ENCODE measurements around the gene CDKN2C. TPM values are rescaled to one million over a fixed set of nuclear protein-coding genes. Genes with fewer than 3 reads are reported as not detected.

The CDKN2C gene
- total RNA-seq, 1 experiment from 2014 or later = 49.2 TPM

DNA sequence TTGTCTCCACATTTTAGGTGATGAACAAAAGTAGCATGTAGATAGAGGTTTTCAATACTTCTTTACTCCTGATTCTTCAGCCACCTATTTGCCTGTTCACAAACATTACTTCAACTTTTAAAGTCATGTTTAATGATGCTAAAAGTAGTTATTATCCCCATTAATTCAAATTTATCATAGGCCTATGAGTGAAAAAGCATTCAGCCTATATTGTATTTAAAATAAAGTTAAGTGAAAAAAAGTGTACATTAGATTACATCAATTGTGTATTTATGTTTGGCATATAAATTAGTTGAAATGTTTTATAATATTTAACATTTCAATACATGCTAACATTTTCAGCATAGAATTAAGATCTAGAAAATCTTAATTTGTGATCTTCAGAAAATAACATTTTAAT lies 10.5 kb downstream of the CDKN2C start:
- Histone ChIP-seq H3K4me2 (ENCODE audit: low read length) (peak overlapping the region; percentile 84), H3K9me2 (replicated peaks; ENCODE audit: low read length) (no peaks in the 10 kb centered on the region), H3K4me3 (ENCODE audit: low read length) (peak overlapping the region; percentile 85; the same call in 1 of the 2 replicates), H3K27me3 (ENCODE audit: low read length) (no peaks in the 10 kb centered on the region), H3F3A (ENCODE audit: low read length, unreplicated experiment) (no peaks in the 10 kb centered on the region), H3K79me2 (ENCODE audit: low read length) (peaks cover 65% of the 10 kb centered on the region), H2AFZ (ENCODE audit: low read length) (peak overlapping the region; percentile 26; the same call in 1 of the 2 replicates), H3K27ac (ENCODE audit: low read length) (no peak overlapping the region), H3K4me1 (ENCODE audit: insufficient read depth, low read length) (peaks cover 25% of the 10 kb centered on the region), H3K36me3 (ENCODE audit: low read depth, low read length) (no peaks in the 10 kb centered on the region), H3K9me3 (ENCODE audit: low read length) (no peaks in the 10 kb centered on the region), H4K20me1 (ENCODE audit: low read length) (no peaks in the 10 kb centered on the region), H3K9ac (ENCODE audit: low read length) (peak overlapping the region; percentile 87; the same call in 1 of the 2 replicates)
- intact Hi-C loops (cut with micrococcal nuclease) = no loop called here
- ATAC-seq (no peak), DNase-seq (no peak)
- no peak for TF ChIP-seq EZH2 (IDR thresholded peaks at IDR 0.05; ENCODE audit: low read length, unreplicated experiment)
- no peak for TF ChIP-seq CTCF (conservative IDR thresholded peaks at IDR 0.05; ENCODE audit: low read depth, low read length)
- TF ChIP-seq EZH2phosphoT487 (IDR thresholded peaks at IDR 0.05; ENCODE audit: borderline replicate concordance, low read length) = no peak
- CTCF ChIA-PET = no interaction called here
- POLR2A ChIA-PET (ENCODE audit: unreplicated experiment) = no interaction called here
- BruUV-seq (replicated peaks) = no TSS peak

DNA sequence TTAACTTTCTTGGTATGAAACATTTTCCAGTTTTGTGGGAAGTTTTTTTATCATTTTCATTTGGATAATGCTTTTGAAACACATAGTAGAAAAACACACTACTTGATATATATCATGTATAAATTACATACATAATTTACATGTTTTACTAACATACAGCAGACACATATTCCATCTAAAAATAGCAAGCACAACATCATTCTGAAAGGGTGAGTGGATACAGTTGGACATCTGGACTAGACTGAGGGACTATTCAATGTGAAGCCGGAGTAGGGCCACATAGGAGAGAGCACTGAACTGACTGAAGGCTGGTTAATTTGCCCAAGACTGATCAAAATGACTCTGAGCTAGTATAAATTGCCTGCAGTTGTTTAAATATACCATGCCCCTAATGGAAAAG lies 11.7 kb downstream of the CDKN2C start:
- Histone ChIP-seq H3K27me3 (ENCODE audit: low read length) (no peaks in the 10 kb centered on the region), H3K9me3 (ENCODE audit: low read length) (no peaks in the 10 kb centered on the region), H2AFZ (ENCODE audit: low read length) (0 out of 2 replicates have a peak overlapping the region, but pooled peaks have one; percentile 25), H3K4me3 (ENCODE audit: low read length) (peak overlapping the region; percentile 13; the same call in 1 of the 2 replicates), H3K27ac (ENCODE audit: low read length) (no peak overlapping the region), H3K36me3 (ENCODE audit: low read depth, low read length) (no peaks in the 10 kb centered on the region), H3K9ac (ENCODE audit: low read length) (peak overlapping the region; percentile 87; the same call in 1 of the 2 replicates), H3K79me2 (ENCODE audit: low read length) (peaks cover 56% of the 10 kb centered on the region), H4K20me1 (ENCODE audit: low read length) (no peaks in the 10 kb centered on the region), H3K9me2 (replicated peaks; ENCODE audit: low read length) (no peaks in the 10 kb centered on the region), H3K4me2 (ENCODE audit: low read length) (peak overlapping the region; percentile 84), H3K4me1 (ENCODE audit: insufficient read depth, low read length) (peaks cover 21% of the 10 kb centered on the region), H3F3A (ENCODE audit: low read length, unreplicated experiment) (no peaks in the 10 kb centered on the region)
- ATAC-seq (no peak), DNase-seq (no peak)
- intact Hi-C loops (cut with micrococcal nuclease) = no loop called here
- POLR2A ChIA-PET (ENCODE audit: unreplicated experiment) = interaction anchor here (0.6 kb wide), 1 partner anchor 12 kb away, joined by 3 read pairs; no protein-coding TSS in a partner anchor
- CTCF ChIA-PET = no interaction called here
- BruUV-seq (replicated peaks) = no TSS peak
- TF ChIP-seq CTCF (conservative IDR thresholded peaks at IDR 0.05; ENCODE audit: low read depth, low read length) (no peak), EZH2phosphoT487 (IDR thresholded peaks at IDR 0.05; ENCODE audit: borderline replicate concordance, low read length) (no peak), EZH2 (IDR thresholded peaks at IDR 0.05; ENCODE audit: low read length, unreplicated experiment) (no peak)

DNA sequence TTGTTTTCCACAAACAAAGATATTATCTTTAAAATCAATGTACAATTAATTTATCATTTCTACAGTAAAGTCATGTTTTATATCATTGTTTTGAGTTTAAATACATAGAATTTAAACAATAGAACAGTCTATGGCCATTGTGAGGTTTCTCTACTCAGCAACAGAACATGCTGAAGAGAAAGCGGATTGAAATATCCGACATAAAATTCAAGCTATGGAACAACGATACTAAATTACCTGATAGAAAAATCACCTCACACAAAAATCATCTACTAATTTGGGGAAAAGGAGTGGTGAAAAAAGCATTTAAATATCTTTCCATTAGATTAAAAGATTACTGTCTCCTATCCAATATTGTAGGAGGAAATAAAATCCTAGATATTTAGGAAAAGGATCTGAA lies 12.6 kb downstream of the CDKN2C start:
- peak overlapping the region; percentile 84; the same call in 1 of the 2 replicates for H3K4me2 ChIP-seq (ENCODE audit: low read length)
- no peaks in the 10 kb centered on the region for H4K20me1 ChIP-seq (ENCODE audit: low read length)
- H3K4me3 ChIP-seq (ENCODE audit: low read length) = no peak overlapping the region
- ATAC-seq = no peak
- ChIA-PET CTCF (no interaction called here), POLR2A (ENCODE audit: unreplicated experiment) (no interaction called here)
- intact Hi-C loops (cut with micrococcal nuclease) = no loop called here
- TF ChIP-seq EZH2 (IDR thresholded peaks at IDR 0.05; ENCODE audit: low read length, unreplicated experiment) (no peak), EZH2phosphoT487 (IDR thresholded peaks at IDR 0.05; ENCODE audit: borderline replicate concordance, low read length) (no peak), CTCF (conservative IDR thresholded peaks at IDR 0.05; ENCODE audit: low read depth, low read length) (no peak)
- peaks cover 53% of the 10 kb centered on the region for H3K79me2 ChIP-seq (ENCODE audit: low read length)
- H3K4me1 ChIP-seq (ENCODE audit: insufficient read depth, low read length) = peaks cover 21% of the 10 kb centered on the region
- no peak overlapping the region for H3K27ac ChIP-seq (ENCODE audit: low read length)
- H3K9me3 ChIP-seq (ENCODE audit: low read length) = no peaks in the 10 kb centered on the region
- no peaks in the 10 kb centered on the region for H3K9me2 ChIP-seq (replicated peaks; ENCODE audit: low read length)
- H2AFZ ChIP-seq (ENCODE audit: low read length) = no peak overlapping the region
- H3K9ac ChIP-seq (ENCODE audit: low read length) = no peak overlapping the region
- no peaks in the 10 kb centered on the region for H3K27me3 ChIP-seq (ENCODE audit: low read length)
- no peaks in the 10 kb centered on the region for H3F3A ChIP-seq (ENCODE audit: low read length, unreplicated experiment)
- BruUV-seq (replicated peaks) = no TSS peak
- H3K36me3 ChIP-seq (ENCODE audit: low read depth, low read length) = no peaks in the 10 kb centered on the region
- no peak for DNase-seq
